ENCODE data around the gene ASTN2. TPM values are rescaled to one million over a fixed set of nuclear protein-coding genes. Genes with fewer than 3 reads are reported as not detected.

ASTN2 gene
- total RNA-seq, 1 experiment from 2014 or later: 7.4 TPM

- Histone ChIP-seq H3K36me3 (replicated peaks; ENCODE audit: control insufficient read depth, insufficient read depth, low read length) (no peaks in the 10 kb centered on the region), H3K27me3 (ENCODE audit: control insufficient read depth, insufficient read depth, low read length) (no peaks in the 10 kb centered on the region)
- no peak for DNase-seq
Measured at GRCh38 chr9:116430849-116431248, 984.0 kb downstream of the ASTN2 start.

GRCh38 chr9:116425244-116425643 lies 989.6 kb downstream of the ASTN2 start:
- Histone ChIP-seq H3K36me3 (replicated peaks; ENCODE audit: control insufficient read depth, insufficient read depth, low read length) (no peaks in the 10 kb centered on the region), H3K4me3 (ENCODE audit: insufficient read depth, low read depth, low read length) (no peak overlapping the region), H3K27me3 (ENCODE audit: control insufficient read depth, insufficient read depth, low read length) (no peaks in the 10 kb centered on the region)
- no peak for DNase-seq

More at GRCh38 chr9:116430849-116431248, 984.0 kb downstream of the ASTN2 start:
- no peak overlapping the region for H3K4me3 ChIP-seq (ENCODE audit: insufficient read depth, low read depth, low read length)

GRCh38 chr9:116423149-116423548 lies 991.7 kb downstream of the ASTN2 start:
- no peaks in the 10 kb centered on the region for H3K27me3 ChIP-seq (ENCODE audit: control insufficient read depth, insufficient read depth, low read length)
- no peaks in the 10 kb centered on the region for H3K36me3 ChIP-seq (replicated peaks; ENCODE audit: control insufficient read depth, insufficient read depth, low read length)
- no peak for DNase-seq
- H3K4me3 ChIP-seq (ENCODE audit: insufficient read depth, low read depth, low read length): no peak overlapping the region

GRCh38 chr9:116422119-116422979 lies 992.5 kb downstream of the ASTN2 start:
- no peaks in the 10 kb centered on the region for H3K36me3 ChIP-seq (replicated peaks; ENCODE audit: control insufficient read depth, insufficient read depth, low read length)
- no peak for DNase-seq
- no peak overlapping the region for H3K4me3 ChIP-seq (ENCODE audit: insufficient read depth, low read depth, low read length)

GRCh38 chr9:116420993-116421538 lies 993.8 kb downstream of the ASTN2 start:
- no peak overlapping the region for H3K4me3 ChIP-seq (ENCODE audit: insufficient read depth, low read depth, low read length)

More at GRCh38 chr9:116422119-116422979, 992.5 kb downstream of the ASTN2 start:
- no peaks in the 10 kb centered on the region for H3K27me3 ChIP-seq (ENCODE audit: control insufficient read depth, insufficient read depth, low read length)

GRCh38 chr9:116419181-116419580 lies 995.7 kb downstream of the ASTN2 start:
- no peak for DNase-seq
- Histone ChIP-seq H3K36me3 (replicated peaks; ENCODE audit: control insufficient read depth, insufficient read depth, low read length) (no peaks in the 10 kb centered on the region), H3K4me3 (ENCODE audit: insufficient read depth, low read depth, low read length) (no peak overlapping the region), H3K27me3 (ENCODE audit: control insufficient read depth, insufficient read depth, low read length) (no peaks in the 10 kb centered on the region)

More at GRCh38 chr9:116420993-116421538, 993.8 kb downstream of the ASTN2 start:
- DNase-seq: no peak
- Histone ChIP-seq H3K27me3 (ENCODE audit: control insufficient read depth, insufficient read depth, low read length) (no peaks in the 10 kb centered on the region), H3K36me3 (replicated peaks; ENCODE audit: control insufficient read depth, insufficient read depth, low read length) (no peaks in the 10 kb centered on the region)

- H3K27me3 ChIP-seq (ENCODE audit: control insufficient read depth, insufficient read depth, low read length): no peaks in the 10 kb centered on the region
- DNase-seq: no peak
- H3K36me3 ChIP-seq (replicated peaks; ENCODE audit: control insufficient read depth, insufficient read depth, low read length): no peaks in the 10 kb centered on the region
- H3K4me3 ChIP-seq (ENCODE audit: insufficient read depth, low read depth, low read length): no peak overlapping the region
Measured at GRCh38 chr9:116417464-116417863, 997.4 kb downstream of the ASTN2 start.

- no peak for DNase-seq
- H3K27me3 ChIP-seq (ENCODE audit: control insufficient read depth, insufficient read depth, low read length): no peaks in the 10 kb centered on the region
- no peak overlapping the region for H3K4me3 ChIP-seq (ENCODE audit: insufficient read depth, low read depth, low read length)
- H3K36me3 ChIP-seq (replicated peaks; ENCODE audit: control insufficient read depth, insufficient read depth, low read length): no peaks in the 10 kb centered on the region
Measured at GRCh38 chr9:116416421-116416820, 998.4 kb downstream of the ASTN2 start.

GRCh38 chr9:116414374-116414773 lies 1000.5 kb downstream of the ASTN2 start:
- Histone ChIP-seq H3K4me3 (ENCODE audit: insufficient read depth, low read depth, low read length) (no peak overlapping the region), H3K36me3 (replicated peaks; ENCODE audit: control insufficient read depth, insufficient read depth, low read length) (no peaks in the 10 kb centered on the region), H3K27me3 (ENCODE audit: control insufficient read depth, insufficient read depth, low read length) (no peaks in the 10 kb centered on the region)
- DNase-seq: no peak

- DNase-seq: no peak
- Histone ChIP-seq H3K36me3 (replicated peaks; ENCODE audit: control insufficient read depth, insufficient read depth, low read length) (no peaks in the 10 kb centered on the region), H3K4me3 (ENCODE audit: insufficient read depth, low read depth, low read length) (no peak overlapping the region), H3K27me3 (ENCODE audit: control insufficient read depth, insufficient read depth, low read length) (no peaks in the 10 kb centered on the region)
Measured at GRCh38 chr9:116411506-116411905, 1003.4 kb downstream of the ASTN2 start.

- Histone ChIP-seq H3K4me3 (ENCODE audit: insufficient read depth, low read depth, low read length) (no peak overlapping the region), H3K36me3 (replicated peaks; ENCODE audit: control insufficient read depth, insufficient read depth, low read length) (no peaks in the 10 kb centered on the region), H3K27me3 (ENCODE audit: control insufficient read depth, insufficient read depth, low read length) (no peaks in the 10 kb centered on the region)
- no peak for DNase-seq
Measured at GRCh38 chr9:116409638-116410037, 1005.2 kb downstream of the ASTN2 start.

- no peaks in the 10 kb centered on the region for H3K27me3 ChIP-seq (ENCODE audit: control insufficient read depth, insufficient read depth, low read length)
- no peak overlapping the region for H3K4me3 ChIP-seq (ENCODE audit: insufficient read depth, low read depth, low read length)
- no peak for DNase-seq
- no peaks in the 10 kb centered on the region for H3K36me3 ChIP-seq (replicated peaks; ENCODE audit: control insufficient read depth, insufficient read depth, low read length)
Measured at GRCh38 chr9:116409129-116409528, 1005.7 kb downstream of the ASTN2 start.

GRCh38 chr9:116406469-116406868 lies 1008.4 kb downstream of the ASTN2 start:
- Histone ChIP-seq H3K4me3 (ENCODE audit: insufficient read depth, low read depth, low read length) (no peak overlapping the region), H3K36me3 (replicated peaks; ENCODE audit: control insufficient read depth, insufficient read depth, low read length) (no peaks in the 10 kb centered on the region), H3K27me3 (ENCODE audit: control insufficient read depth, insufficient read depth, low read length) (no peaks in the 10 kb centered on the region)
- DNase-seq: no peak

- H3K36me3 ChIP-seq (replicated peaks; ENCODE audit: control insufficient read depth, insufficient read depth, low read length): no peaks in the 10 kb centered on the region
- no peak for DNase-seq
Measured at GRCh38 chr9:116405321-116405720, 1009.5 kb downstream of the ASTN2 start.

GRCh38 chr9:116404228-116404627 lies 1010.6 kb downstream of the ASTN2 start:
- no peaks in the 10 kb centered on the region for H3K27me3 ChIP-seq (ENCODE audit: control insufficient read depth, insufficient read depth, low read length)
- no peak overlapping the region for H3K4me3 ChIP-seq (ENCODE audit: insufficient read depth, low read depth, low read length)
- DNase-seq: no peak
- H3K36me3 ChIP-seq (replicated peaks; ENCODE audit: control insufficient read depth, insufficient read depth, low read length): no peaks in the 10 kb centered on the region

More at GRCh38 chr9:116405321-116405720, 1009.5 kb downstream of the ASTN2 start:
- no peak overlapping the region for H3K4me3 ChIP-seq (ENCODE audit: insufficient read depth, low read depth, low read length)
- no peaks in the 10 kb centered on the region for H3K27me3 ChIP-seq (ENCODE audit: control insufficient read depth, insufficient read depth, low read length)

All from H7 (cell line).